ENCODE data around the gene EMX1. TPM values are rescaled to one million over a fixed set of nuclear protein-coding genes. Genes with fewer than 3 reads are reported as not detected.
A peak's percentile ranks its signal among the peaks of the same experiment; 100 is the strongest.

Gene EMX1
- total RNA-seq, 1 experiment from 2014 or later = not detected

GRCh38 chr2:72893594-72894319 is 23.6 kb upstream of the EMX1 start:
- BruUV-seq (replicated peaks) = no TSS peak
- H2AFZ ChIP-seq = no peak overlapping the region

GRCh38 chr2:72894514-72894913 is 22.8 kb upstream of the EMX1 start:
- Histone ChIP-seq H3K4me1 (replicated peaks; ENCODE audit: insufficient read depth) (0 out of 2 replicates have a peak, but pooled peaks cover 3% of the 10 kb centered on the region), H4K20me1 (ENCODE audit: insufficient read depth) (peaks cover 11% of the 10 kb centered on the region; the same call in 1 of the 2 replicates), H3K9me2 (ENCODE audit: insufficient read depth) (no peaks in the 10 kb centered on the region), H3K4me3 (no peak overlapping the region), H2AFZ (no peak overlapping the region), H3K27me3 (ENCODE audit: insufficient read depth, low read depth) (0 out of 2 replicates have a peak, but pooled peaks cover 7% of the 10 kb centered on the region), H3K9me3 (ENCODE audit: insufficient read depth, low read depth) (no peaks in the 10 kb centered on the region), H3K27ac (no peak overlapping the region), H3K79me2 (ENCODE audit: low read depth) (no peaks in the 10 kb centered on the region), H3F3A (ENCODE audit: insufficient read depth, low read depth) (peaks cover 8% of the 10 kb centered on the region; the same call in 1 of the 2 replicates), H3K4me2 (no peak overlapping the region), H3K36me3 (ENCODE audit: low read depth) (no peaks in the 10 kb centered on the region)
- BruUV-seq (replicated peaks) = no TSS peak
- CTCF ChIA-PET = interaction anchor here (1.1 to 2.6 kb wide), 2 partner anchors 80 to 283 kb away, joined by 3 to 26 read pairs; no protein-coding TSS in a partner anchor
- intact Hi-C loops (cut with micrococcal nuclease; ENCODE audit: unreplicated experiment) = loop anchor here (5.0 kb wide), 1 partner anchor 283 kb away; no protein-coding TSS in a partner anchor
- TF ChIP-seq EZH2 (IDR thresholded peaks at IDR 0.05; ENCODE audit: low read depth) = no peak
- no peak for TF ChIP-seq CTCF (conservative IDR thresholded peaks at IDR 0.05)
- no peak for DNase-seq
- POLR2A ChIA-PET (ENCODE audit: unreplicated experiment) = no interaction called here

More at GRCh38 chr2:72893594-72894319, 23.6 kb upstream of the EMX1 start:
- peaks cover 8% of the 10 kb centered on the region; the same call in 1 of the 2 replicates for H3F3A ChIP-seq (ENCODE audit: insufficient read depth, low read depth)
- no peaks in the 10 kb centered on the region for H3K79me2 ChIP-seq (ENCODE audit: low read depth)
- intact Hi-C loops (cut with micrococcal nuclease; ENCODE audit: unreplicated experiment) = loop anchor here (1.0 to 5.0 kb wide), 2 partner anchors 42 to 284 kb away; no protein-coding TSS in a partner anchor
- peaks cover 6% of the 10 kb centered on the region; the same call in 1 of the 2 replicates for H3K4me1 ChIP-seq (replicated peaks; ENCODE audit: insufficient read depth)
- POLR2A ChIA-PET (ENCODE audit: unreplicated experiment) = no interaction called here
- H3K9me3 ChIP-seq (ENCODE audit: insufficient read depth, low read depth) = no peaks in the 10 kb centered on the region
- TF ChIP-seq EZH2 (IDR thresholded peaks at IDR 0.05; ENCODE audit: low read depth) (no peak), CTCF (conservative IDR thresholded peaks at IDR 0.05) (peak; percentile 77)
- no peaks in the 10 kb centered on the region for H3K36me3 ChIP-seq (ENCODE audit: low read depth)
- no peak overlapping the region for H3K27ac ChIP-seq
- peaks cover 15% of the 10 kb centered on the region; the same call in 1 of the 2 replicates for H4K20me1 ChIP-seq (ENCODE audit: insufficient read depth)
- H3K27me3 ChIP-seq (ENCODE audit: insufficient read depth, low read depth) = 0 out of 2 replicates have a peak, but pooled peaks cover 3% of the 10 kb centered on the region
- no peaks in the 10 kb centered on the region for H3K9me2 ChIP-seq (ENCODE audit: insufficient read depth)
- CTCF ChIA-PET = interaction anchor here (0.5 to 2.6 kb wide), 5 partner anchors 9 to 283 kb away, joined by 3 to 26 read pairs (median 5); no protein-coding TSS in a partner anchor
- H3K4me3 ChIP-seq = no peak overlapping the region
- H3K4me2 ChIP-seq = no peak overlapping the region
- peak; percentile 53 to 55 for DNase-seq

GRCh38 chr2:72895154-72895553 is 22.2 kb upstream of the EMX1 start:
- H3K9me3 ChIP-seq (ENCODE audit: insufficient read depth, low read depth) = no peaks in the 10 kb centered on the region
- no TSS peak for BruUV-seq (replicated peaks)
- no peaks in the 10 kb centered on the region for H3K79me2 ChIP-seq (ENCODE audit: low read depth)
- ChIA-PET POLR2A (ENCODE audit: unreplicated experiment) (no interaction called here), CTCF (interaction anchor here (0.6 to 2.6 kb wide), 3 partner anchors 75 to 282 kb away, joined by 3 to 26 read pairs (median 4); no protein-coding TSS in a partner anchor)
- 0 out of 2 replicates have a peak, but pooled peaks cover 11% of the 10 kb centered on the region for H3K27me3 ChIP-seq (ENCODE audit: insufficient read depth, low read depth)
- DNase-seq = no peak
- no peaks in the 10 kb centered on the region for H3K9me2 ChIP-seq (ENCODE audit: insufficient read depth)
- no peak overlapping the region for H3K27ac ChIP-seq
- no peak overlapping the region for H3K4me2 ChIP-seq
- no peak overlapping the region for H2AFZ ChIP-seq
- H3K4me3 ChIP-seq = no peak overlapping the region
- peaks cover 8% of the 10 kb centered on the region; the same call in 1 of the 2 replicates for H3F3A ChIP-seq (ENCODE audit: insufficient read depth, low read depth)
- H3K36me3 ChIP-seq (ENCODE audit: low read depth) = no peaks in the 10 kb centered on the region
- intact Hi-C loops (cut with micrococcal nuclease; ENCODE audit: unreplicated experiment) = no loop called here
- 0 out of 2 replicates have a peak, but pooled peaks cover 3% of the 10 kb centered on the region for H3K4me1 ChIP-seq (replicated peaks; ENCODE audit: insufficient read depth)
- peaks cover 11% of the 10 kb centered on the region; the same call in 1 of the 2 replicates for H4K20me1 ChIP-seq (ENCODE audit: insufficient read depth)
- TF ChIP-seq CTCF (conservative IDR thresholded peaks at IDR 0.05) (no peak), EZH2 (IDR thresholded peaks at IDR 0.05; ENCODE audit: low read depth) (no peak)
